Measurements from ENCODE around the gene NCR2. TPM values are rescaled to one million over a fixed set of nuclear protein-coding genes. Genes with fewer than 3 reads are reported as not detected.

NCR2 gene
- total RNA-seq, 1 donor from 2014 or later: not detected

GRCh38 chr6:41331401-41332150 lies 3.8 kb upstream of the NCR2 start:
- no peak for DNase-seq (ENCODE audit: low read depth)

DNA sequence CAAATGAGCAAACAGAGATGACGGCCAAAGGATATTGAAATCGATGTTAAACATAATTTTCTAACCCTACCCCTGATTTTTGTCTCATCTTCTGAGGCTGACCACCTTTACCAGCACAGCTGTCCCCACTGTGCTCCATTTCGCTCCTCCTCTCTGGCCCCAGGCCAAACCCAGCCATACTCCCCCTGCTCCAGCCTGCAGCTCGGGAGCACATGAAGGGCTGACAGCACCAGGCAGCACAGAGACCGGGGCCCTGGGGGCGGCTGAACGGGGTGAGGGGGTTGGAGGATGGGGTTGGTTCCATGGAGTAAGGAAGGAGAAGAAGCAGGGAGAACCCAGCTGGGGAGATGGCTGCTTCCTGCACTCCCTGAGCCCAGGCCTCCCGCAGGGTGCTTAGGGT lies 3.2 kb upstream of the NCR2 start:
- no peak for DNase-seq (ENCODE audit: low read depth)

DNA sequence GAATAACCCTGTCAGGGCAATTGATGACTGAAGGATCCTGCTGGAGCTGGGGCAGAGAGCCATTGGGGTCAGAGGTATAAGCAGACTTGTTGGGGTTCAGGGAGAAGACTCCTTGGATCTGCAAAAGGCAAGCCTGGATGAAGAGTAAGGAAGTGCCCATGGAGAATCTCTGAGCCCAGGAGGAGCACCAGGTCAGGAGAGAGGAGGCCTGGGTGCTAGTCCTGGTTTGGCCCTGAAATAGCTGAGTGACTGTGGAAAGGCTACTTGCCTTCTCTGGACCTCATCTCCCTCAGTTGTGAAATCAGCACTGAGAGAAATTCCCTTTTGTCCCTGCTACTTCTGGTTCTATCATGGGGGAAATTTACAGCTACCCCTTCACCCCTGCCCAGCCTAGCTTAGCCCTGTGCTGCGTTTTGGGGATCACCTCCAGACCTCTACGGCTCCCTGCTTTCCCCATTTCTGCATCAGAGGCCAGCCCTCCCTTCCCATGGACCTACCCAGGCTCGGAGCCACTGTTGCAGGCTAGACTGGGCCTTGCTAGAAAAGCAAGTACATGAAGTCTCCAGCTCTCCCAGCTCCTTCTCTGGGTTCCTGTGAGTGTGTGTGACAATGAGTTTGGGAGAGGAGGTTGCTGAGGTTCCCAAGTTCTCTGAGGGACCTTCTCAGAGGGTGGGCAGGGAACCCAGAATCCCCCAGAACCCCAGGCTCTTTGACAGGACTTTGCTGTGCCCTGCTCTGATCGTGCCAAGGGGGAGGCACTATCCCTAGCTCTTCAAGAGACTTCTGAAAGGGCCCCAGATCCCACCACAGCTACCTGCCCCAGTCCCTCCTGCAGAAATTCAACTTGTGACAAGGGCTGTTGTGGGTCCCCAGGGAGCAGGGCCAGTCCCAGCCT lies 2.3 kb upstream of the NCR2 start:
- DNase-seq (ENCODE audit: low read depth): no peak

DNA sequence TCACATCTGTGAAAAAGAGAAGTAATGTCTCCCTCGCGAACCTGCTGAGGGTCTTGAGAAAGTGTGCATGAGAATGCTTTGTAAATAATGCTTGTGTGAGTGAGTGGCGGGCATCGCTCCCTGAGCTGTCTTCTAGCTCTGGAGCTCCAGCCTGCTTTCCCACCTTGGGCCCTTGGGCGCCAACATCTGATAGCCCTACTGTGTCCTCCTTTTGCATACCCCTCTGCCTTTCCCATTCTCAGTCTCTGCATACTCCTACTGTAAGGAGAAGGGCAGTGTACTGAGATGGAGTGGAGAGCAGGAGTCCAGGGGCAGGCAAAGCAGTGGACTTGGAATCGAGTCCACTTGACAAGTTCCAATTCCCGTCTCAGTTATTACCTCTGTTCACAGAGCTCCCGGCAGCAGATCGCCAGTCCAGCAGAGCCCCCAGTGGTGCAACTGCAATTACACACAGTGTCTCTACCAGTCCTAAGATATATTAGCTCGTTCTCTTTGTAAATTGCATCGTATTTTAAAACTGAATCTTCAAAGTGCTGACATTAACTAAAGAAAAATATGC lies 847 bp upstream of the NCR2 start:
- no peak for DNase-seq (ENCODE audit: low read depth)

DNA sequence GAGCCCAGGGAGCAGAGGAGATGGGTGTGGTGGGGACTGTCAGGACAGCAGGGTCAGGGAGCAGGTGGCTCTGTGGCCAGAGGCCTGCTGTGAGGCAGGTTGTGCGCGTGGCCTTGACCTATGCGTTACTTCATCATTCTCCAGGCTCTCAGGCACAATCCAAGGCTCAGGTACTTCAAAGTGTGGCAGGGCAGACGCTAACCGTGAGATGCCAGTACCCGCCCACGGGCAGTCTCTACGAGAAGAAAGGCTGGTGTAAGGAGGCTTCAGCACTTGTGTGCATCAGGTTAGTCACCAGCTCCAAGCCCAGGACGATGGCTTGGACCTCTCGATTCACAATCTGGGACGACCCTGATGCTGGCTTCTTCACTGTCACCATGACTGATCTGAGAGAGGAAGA lies 535 bp downstream of the NCR2 start:
- no peak for DNase-seq (ENCODE audit: low read depth)

GRCh38 chr6:41336824-41337223 lies 1.4 kb downstream of the NCR2 start:
- DNase-seq (ENCODE audit: low read depth): peak; percentile 19

DNA sequence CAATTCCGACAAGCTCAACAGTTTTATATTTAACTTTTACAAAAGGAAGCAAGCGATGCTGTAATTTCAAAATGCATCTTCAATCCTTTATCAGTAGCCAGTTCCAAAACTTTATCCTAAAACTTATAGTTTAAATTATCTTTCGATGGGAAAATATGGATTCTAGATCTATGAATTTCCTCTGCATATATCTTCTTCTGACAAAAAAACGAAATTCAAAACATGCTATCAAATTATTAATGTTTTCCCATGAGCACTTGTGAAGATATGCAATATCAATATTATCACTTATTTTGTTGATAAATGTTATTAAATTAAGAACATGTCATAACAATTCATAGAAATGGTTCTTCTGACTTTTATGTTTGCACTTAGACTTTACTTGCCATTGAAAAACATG lies 2.3 kb downstream of the NCR2 start:
- DNase-seq (ENCODE audit: low read depth): no peak

DNA sequence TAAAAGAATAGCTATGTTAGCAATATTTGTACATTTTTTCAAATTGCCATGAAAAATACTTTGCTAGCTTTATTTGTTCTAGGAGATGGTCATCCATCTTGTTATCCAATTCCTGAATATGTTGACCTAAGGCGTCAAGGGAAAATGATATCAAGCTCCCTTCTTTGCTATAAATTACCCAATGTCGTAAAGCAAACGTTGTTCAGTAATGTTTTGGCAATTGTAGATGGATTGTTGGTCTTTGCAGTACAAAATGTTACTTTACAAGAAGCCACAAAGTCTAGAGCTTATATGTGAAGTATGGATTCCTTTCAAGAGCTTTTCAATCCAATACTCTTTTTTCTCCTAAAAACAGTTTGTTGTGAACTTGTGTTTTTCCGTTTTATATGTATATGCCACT lies 3.3 kb downstream of the NCR2 start:
- no peak for DNase-seq (ENCODE audit: low read depth)

DNA sequence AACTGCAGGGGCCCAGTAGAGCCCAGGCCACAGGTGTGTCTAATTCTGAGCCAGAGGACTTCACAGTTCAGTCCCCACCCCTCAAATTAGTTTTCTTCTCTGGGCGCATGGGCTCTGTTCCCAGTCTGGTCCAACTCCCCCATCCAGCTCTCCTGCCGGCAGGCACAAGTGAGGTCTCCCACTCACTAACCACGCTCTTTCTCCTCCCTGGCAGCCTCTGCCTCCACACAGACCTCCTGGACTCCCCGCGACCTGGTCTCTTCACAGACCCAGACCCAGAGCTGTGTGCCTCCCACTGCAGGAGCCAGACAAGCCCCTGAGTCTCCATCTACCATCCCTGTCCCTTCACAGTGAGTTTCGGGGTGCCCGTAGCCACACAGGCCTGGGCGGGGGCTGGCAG lies 6.2 kb downstream of the NCR2 start:
- DNase-seq (ENCODE audit: low read depth): no peak

DNA sequence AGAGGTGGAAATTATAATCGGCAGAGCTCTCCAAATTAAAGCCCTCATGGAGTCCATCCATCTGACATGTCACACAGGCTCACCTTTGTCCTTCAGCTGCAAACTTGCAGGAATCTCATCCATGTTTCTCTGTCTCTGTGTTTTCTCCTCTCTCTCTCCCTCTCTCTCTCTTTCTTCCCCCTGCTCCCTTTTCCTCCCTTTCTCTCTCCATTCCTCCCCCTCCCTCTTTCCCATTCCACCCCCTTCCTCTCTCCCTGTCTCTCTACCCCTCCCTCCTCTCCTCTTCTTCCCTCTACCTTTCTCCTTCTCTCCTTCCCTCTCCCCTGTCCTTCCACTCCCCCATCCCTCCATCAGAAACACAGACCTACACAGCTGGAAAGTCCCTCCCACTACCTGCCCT lies 6.8 kb downstream of the NCR2 start:
- DNase-seq (ENCODE audit: low read depth): no peak

- DNase-seq (ENCODE audit: low read depth): no peak
These were observed 8.3 kb downstream of the NCR2 start for GRCh38 chr6:41343641-41344187.

DNA sequence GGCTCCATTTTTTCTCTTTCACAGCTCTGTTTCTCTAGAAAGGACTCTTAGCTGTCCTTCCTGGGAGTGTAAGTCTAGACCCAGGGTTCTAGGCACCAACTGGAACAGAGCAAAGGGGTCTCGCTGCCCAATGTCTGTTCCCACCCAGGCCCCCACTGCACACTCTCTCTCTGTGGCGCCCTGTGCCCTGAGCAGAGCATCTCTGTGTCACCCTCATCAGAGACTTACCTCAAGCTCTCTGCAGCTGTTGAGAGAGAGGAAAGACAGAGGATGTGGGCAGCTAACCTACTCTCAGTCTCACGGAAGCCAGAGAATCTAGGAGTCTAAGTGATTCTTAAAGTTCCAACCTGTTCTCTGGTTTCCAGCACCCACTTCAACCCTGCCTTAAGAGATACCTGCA lies 9.5 kb downstream of the NCR2 start:
- no peak for DNase-seq (ENCODE audit: low read depth)

- no peak for DNase-seq (ENCODE audit: low read depth)
These were observed 10.5 kb downstream of the NCR2 start for GRCh38 chr6:41345901-41346300.

DNA sequence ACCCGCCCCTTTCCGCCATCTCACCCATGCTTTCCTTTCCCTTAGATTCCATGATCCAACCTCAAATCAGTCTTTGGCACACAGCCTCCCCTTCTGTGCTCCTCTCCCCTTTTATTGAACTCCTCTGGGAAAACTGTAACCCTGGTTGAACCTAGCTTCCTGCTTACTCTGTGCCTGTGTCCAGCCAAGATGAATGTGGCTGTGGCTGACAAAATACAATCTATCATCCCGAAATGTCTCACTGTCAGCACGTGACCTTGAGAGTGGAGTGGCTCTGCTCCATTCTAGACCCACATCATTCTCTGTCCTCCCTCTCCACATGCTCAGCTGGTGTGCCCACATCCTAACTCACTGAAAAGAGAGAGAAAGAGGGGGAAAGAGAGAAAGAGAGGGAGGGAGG lies 11.0 kb downstream of the NCR2 start:
- DNase-seq (ENCODE audit: low read depth): no peak

GRCh38 chr6:41347378-41348050 lies 12.1 kb downstream of the NCR2 start:
- no peak for DNase-seq (ENCODE audit: low read depth)

- no peak for DNase-seq (ENCODE audit: low read depth)
These were observed 13.5 kb downstream of the NCR2 start for GRCh38 chr6:41348934-41349333.

- DNase-seq (ENCODE audit: low read depth): no peak
These were observed 17.0 kb downstream of the NCR2 start for GRCh38 chr6:41352396-41352795.

DNA sequence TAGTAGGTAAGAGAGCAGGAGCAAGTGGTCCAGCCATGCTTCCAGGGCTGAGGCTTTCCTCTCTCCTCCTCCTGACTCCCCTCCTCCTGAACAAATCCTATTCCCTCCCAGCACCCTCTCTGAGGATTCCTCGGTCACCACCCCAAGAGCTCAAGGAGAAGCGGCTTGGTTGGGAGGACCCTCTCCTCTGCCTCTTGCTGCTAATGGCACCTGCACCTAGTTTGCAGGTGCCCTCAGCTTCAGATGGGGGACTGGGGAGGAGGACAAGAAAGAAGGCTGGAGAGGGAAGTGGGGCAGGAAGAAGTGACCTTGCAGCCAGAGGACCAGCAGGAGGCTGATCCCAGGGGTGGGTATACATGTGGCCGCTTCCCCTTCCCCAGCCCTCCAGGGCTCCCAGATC lies 17.5 kb downstream of the NCR2 start:
- no peak for DNase-seq (ENCODE audit: low read depth)

- DNase-seq (ENCODE audit: low read depth): no peak
These were observed 17.9 kb downstream of the NCR2 start for GRCh38 chr6:41353333-41353732.

- no peak for DNase-seq (ENCODE audit: low read depth)
These were observed 20.5 kb downstream of the NCR2 start for GRCh38 chr6:41355952-41356351.

- no peak for DNase-seq (ENCODE audit: low read depth)
These were observed 21.4 kb downstream of the NCR2 start for GRCh38 chr6:41356825-41357224.
